GM12872 (cell line): Measurements from ENCODE around the gene KDM4B.

Source experiments
- CTCF ChIP-seq: IDR thresholded peaks from 3 replicates; pipeline ENCODE4 v1.5.1; 2011; ENCODE audit warnings: low read depth, mild to moderate bottlenecking, low read length, moderate library complexity; ENCODE audit not compliant: insufficient read depth

KDM4B gene

GRCh38 chr19:4965061-4965460, 3.9 kb upstream of the KDM4B start:
- no peak for TF ChIP-seq CTCF

- no peak for TF ChIP-seq CTCF
Measured at GRCh38 chr19:4966591-4966990, 2.3 kb upstream of the KDM4B start.

- no peak for TF ChIP-seq CTCF
Measured at GRCh38 chr19:4967738-4968461, 1.0 kb upstream of the KDM4B start.

GRCh38 chr19:4969292-4969771, 419 bp downstream of the KDM4B start:
- no peak for TF ChIP-seq CTCF

- TF ChIP-seq CTCF: no peak
Measured at GRCh38 chr19:4969772-4970531, 1.0 kb downstream of the KDM4B start.

GRCh38 chr19:4970558-4971423, 1.9 kb downstream of the KDM4B start:
- TF ChIP-seq CTCF: no peak

GRCh38 chr19:4971424-4971793, 2.5 kb downstream of the KDM4B start:
- no peak for TF ChIP-seq CTCF
